Hepatocyte (in vitro differentiated cells): ENCODE results near the gene GABRB2. TPM values are rescaled to one million over a fixed set of nuclear protein-coding genes. Genes with fewer than 3 reads are reported as not detected.

Experiments used
- DNase-seq: peaks from one replicate; pipeline ENCODE4 v3.0.0-alpha.2; 2016; ENCODE audit warnings: low spot score
- H2AFZ ChIP-seq: fragments of 200-600 bp; sonication (generic); 2 replicates; pipeline ENCODE4 v1.6.0; 2016; ENCODE audit warnings: antibody characterized with exemption, mild to moderate bottlenecking
- H3K27ac ChIP-seq: fragments of 200-600 bp; sonication (generic); 2 replicates; pipeline ENCODE4 v1.5.1; 2016; ENCODE audit warnings: mild to moderate bottlenecking
- H3K27me3 ChIP-seq: fragments of 200-600 bp; sonication (generic); 2 replicates; pipeline ENCODE4 v1.6.1; 2016
- H3K36me3 ChIP-seq: fragments of 200-600 bp; sonication (generic); replicated peaks from 2 replicates; pipeline ENCODE4 v1.5.1; 2016; ENCODE audit warnings: low read depth; ENCODE audit not compliant: insufficient read depth
- H3K4me1 ChIP-seq: fragments of 200-600 bp; sonication (generic); 2 replicates; pipeline ENCODE4 v1.5.1; 2016; ENCODE audit warnings: mild to moderate bottlenecking, moderate library complexity; ENCODE audit not compliant: insufficient read depth
- H3K4me2 ChIP-seq: fragments of 200-600 bp; sonication (generic); 2 replicates; pipeline ENCODE4 v1.6.0; 2016
- H3K4me3 ChIP-seq: fragments of 200-600 bp; sonication (generic); 2 replicates; pipeline ENCODE4 v1.5.1; 2016; ENCODE audit warnings: mild to moderate bottlenecking
- H3K79me2 ChIP-seq: fragments of 200-600 bp; sonication (generic); 2 replicates; pipeline ENCODE4 v1.6.0; 2017; ENCODE audit warnings: mild to moderate bottlenecking
- H3K9me2 ChIP-seq: fragments of 200-600 bp; sonication (generic); replicated peaks from 2 replicates; pipeline ENCODE4 v1.6.0; 2017; ENCODE audit warnings: mild to moderate bottlenecking; ENCODE audit not compliant: insufficient read depth
- H3K9me3 ChIP-seq: fragments of 200-600 bp; sonication (generic); 2 replicates; pipeline ENCODE4 v1.5.1; 2016; ENCODE audit warnings: low read depth, mild to moderate bottlenecking
- H4K20me1 ChIP-seq: fragments of 200-600 bp; sonication (generic); 2 replicates; pipeline ENCODE4 v1.6.0; 2016; ENCODE audit warnings: mild to moderate bottlenecking; ENCODE audit not compliant: insufficient read depth, poor library complexity, severe bottlenecking
- CTCF ChIP-seq: fragments of 200-600 bp; sonication (generic); IDR thresholded peaks from 2 replicates; pipeline ENCODE4 v1.5.1; 2016; ENCODE audit warnings: antibody characterized with exemption, mild to moderate bottlenecking; ENCODE audit not compliant: poor library complexity
- EZH2 ChIP-seq: fragments of 200-600 bp; sonication (generic); IDR thresholded peaks from 2 replicates; pipeline ENCODE4 v1.6.1; 2016; ENCODE audit warnings: antibody characterized with exemption, mild to moderate bottlenecking, borderline replicate concordance
- EZH2phosphoT487 ChIP-seq: fragments of 200-600 bp; sonication (generic); IDR thresholded peaks from one replicate; pipeline ENCODE4 v1.6.1; 2018; ENCODE audit warnings: antibody characterized with exemption, mild to moderate bottlenecking, low read depth, moderate library complexity; ENCODE audit not compliant: unreplicated experiment, severe bottlenecking
- WGBS: methylation state at CpG from one replicate; pipeline ENCODE4 v1.1.6; 2016; ENCODE audit warnings: low lambda C conversion rate; ENCODE audit errors: missing lambda C conversion rate; 5-methylcytosine and 5-hydroxymethylcytosine counted together
- polyA plus RNA-seq: library from polyadenylated mRNA; unstranded; fragments of >200 nt; fragmentation: Nextera tagmentation; extraction: Ambion mirVana; gene quantifications from 2 replicates; pipeline ENCODE4 v1.2.1, GENCODE V29; 2016
- total RNA-seq: library from RNA; depleted of rRNA; stranded (reverse); fragments of >200 nt; gene quantifications from 2 replicates; pipeline ENCODE4 v1.2.3, GENCODE V29; 2014

GABRB2 gene
- total and polyA plus RNA-seq, 2 experiments from 2014 or later = 0.16 to 0.53 TPM

- Histone ChIP-seq H3K9me3 (no peaks in the 10 kb centered on the region), H3K4me3 (no peak overlapping the region), H3K4me2 (no peak overlapping the region), H3K36me3 (no peaks in the 10 kb centered on the region), H3K4me1 (no peaks in the 10 kb centered on the region), H3K27ac (no peak overlapping the region), H4K20me1 (no peaks in the 10 kb centered on the region), H2AFZ (no peak overlapping the region), H3K79me2 (no peaks in the 10 kb centered on the region), H3K9me2 (no peaks in the 10 kb centered on the region), H3K27me3 (no peaks in the 10 kb centered on the region)
- 78% methylated on average over 4 of the region's 4 CpGs for WGBS
- TF ChIP-seq EZH2phosphoT487 = no peak
- TF ChIP-seq EZH2 = no peak
- no peak for TF ChIP-seq CTCF
- no peak for DNase-seq
Observed at GRCh38 chr5:161471211-161471950, 75.1 kb downstream of the GABRB2 start.

GRCh38 chr5:161467703-161468102, 78.8 kb downstream of the GABRB2 start:
- Histone ChIP-seq H3K27ac (no peak overlapping the region), H4K20me1 (no peaks in the 10 kb centered on the region), H3K79me2 (no peaks in the 10 kb centered on the region), H2AFZ (no peak overlapping the region), H3K9me2 (no peaks in the 10 kb centered on the region), H3K36me3 (no peaks in the 10 kb centered on the region), H3K4me1 (no peaks in the 10 kb centered on the region), H3K4me2 (no peak overlapping the region), H3K9me3 (no peaks in the 10 kb centered on the region), H3K27me3 (no peaks in the 10 kb centered on the region), H3K4me3 (no peak overlapping the region)
- WGBS = 92% methylated on average over 1 of the region's 1 CpG
- TF ChIP-seq EZH2 (no peak), EZH2phosphoT487 (no peak), CTCF (no peak)
- DNase-seq = no peak

- H3K36me3 ChIP-seq = no peaks in the 10 kb centered on the region
- H3K79me2 ChIP-seq = no peaks in the 10 kb centered on the region
- H2AFZ ChIP-seq = no peak overlapping the region
- H3K27ac ChIP-seq = no peak overlapping the region
- no peaks in the 10 kb centered on the region for H3K4me1 ChIP-seq
- H3K4me3 ChIP-seq = no peak overlapping the region
- TF ChIP-seq EZH2phosphoT487 = no peak
- no peak for TF ChIP-seq CTCF
- TF ChIP-seq EZH2 = no peak
- no peak overlapping the region for H3K4me2 ChIP-seq
- DNase-seq = no peak
- no peaks in the 10 kb centered on the region for H3K9me3 ChIP-seq
- H3K27me3 ChIP-seq = no peaks in the 10 kb centered on the region
- WGBS = 97% methylated on average over 1 of the region's 1 CpG
- no peaks in the 10 kb centered on the region for H3K9me2 ChIP-seq
- H4K20me1 ChIP-seq = no peaks in the 10 kb centered on the region
Observed at GRCh38 chr5:161460741-161461140, 85.8 kb downstream of the GABRB2 start.
